Heart left ventricle (tissue), 16 donors: ENCODE data around the gene RNF182. TPM values are rescaled to one million over a fixed set of nuclear protein-coding genes. Genes with fewer than 3 reads are reported as not detected.

Experiments
- ATAC-seq, 4 donors: fragments of 200-7000 bp; cut with Tn5 transposase; one replicate each; pipeline ENCODE4 v1.9.1; 2020 to 2022; ENCODE audit warnings: moderate library complexity in 4 of 4, mild to moderate bottlenecking in 3 of 4, moderate number of reproducible peaks in 1 of 4
- DNase-seq, 5 donors: peaks; one replicate each; pipeline ENCODE4 v3.0.0-alpha.2; 2020
- H3K27ac ChIP-seq, 12 donors: fragments of 200-600 bp; sonication (generic) in 4 of 12; one replicate each; pipeline versions ENCODE4 v1.5.0 to v1.8.0; 2016 to 2022; ENCODE audit warnings: mild to moderate bottlenecking in 2 of 12
- H3K27me3 ChIP-seq, 9 donors: fragments of 200-600 bp; sonication (generic) in 2 of 9; one replicate each; pipeline versions ENCODE4 v1.5.1 to v1.8.0; 2016 to 2022; ENCODE audit warnings: mild to moderate bottlenecking in 3 of 9
- H3K36me3 ChIP-seq, 9 donors: fragments of 200-600 bp; sonication (generic) in 2 of 9; one replicate each; pipeline versions ENCODE4 v1.5.0 to v1.8.0; 2018 to 2022; ENCODE audit warnings: mild to moderate bottlenecking in 2 of 9
- H3K4me1 ChIP-seq, 12 donors: fragments of 200-600 bp; sonication (generic) in 4 of 12; one replicate each; pipeline versions ENCODE4 v1.5.0 to v1.8.0; 2016 to 2022; ENCODE audit warnings: mild to moderate bottlenecking in 3 of 12
- H3K4me3 ChIP-seq, 12 donors: fragments of 200-600 bp; sonication (generic) in 4 of 12; one replicate each; pipeline versions ENCODE4 v1.5.0 to v1.8.0; 2017 to 2022; ENCODE audit warnings: mild to moderate bottlenecking in 9 of 12, moderate library complexity in 4 of 12
- H3K9me3 ChIP-seq, 12 donors: fragments of 200-600 bp; sonication (generic) in 4 of 12; one replicate each; pipeline versions ENCODE4 v1.5.0 to v1.8.0; 2016 to 2022; ENCODE audit warnings: mild to moderate bottlenecking in 1 of 12
- POLR2A ChIP-seq, 2 donors: fragments of 450-650 bp; IDR thresholded peaks; one replicate each; pipeline ENCODE4 v1.6.1; 2017; ENCODE audit warnings: antibody characterized with exemption in 2 of 2, mild to moderate bottlenecking in 2 of 2, moderate library complexity in 2 of 2
- WGBS, 4 donors: extraction: QIAGEN DNeasy Blood & Tissue Kit in 2 of 4; methylation state at CpG; one replicate each; pipeline versions ENCODE4 v1.1.5 to v1.1.7; 2013 to 2018; 5-methylcytosine and 5-hydroxymethylcytosine counted together
- intact Hi-C, 10 donors: fragments of 100-400 bp; cut with DNase I; formaldehyde crosslinking; loops; one replicate each; pipeline versions ENCODE4 v1.11.1 to v1.14.2; 2022
- polyA plus RNA-seq, 2 donors: library from polyadenylated mRNA; stranded (reverse); fragments of 200-250 nt; gene quantifications; one replicate each; pipeline ENCODE4 v1.2.3, GENCODE V29; 2013
- total RNA-seq, 9 donors: library from RNA; depleted of rRNA in 2 of 9; stranded (reverse); fragments of >200 nt in 2 of 9; fragmentation: NEBNext Ultra II Directional in 3 of 9; extraction: Animal tissue kit (Norgen Biotek cat#: 25700) in 3 of 9; gene quantifications; one replicate each; pipeline versions ENCODE4 v1.1.0 to v1.2.4, GENCODE V29; 2016 to 2023
- TF ChIP-seq, protein P1 (sequence below), 12 donors: fragments of 200-600 bp; sonication (generic) in 4 of 12; IDR thresholded peaks; one replicate each; pipeline versions ENCODE4 v1.5.0 to v1.8.0; 2018 to 2022; ENCODE audit warnings: antibody characterized with exemption in 12 of 12, mild to moderate bottlenecking in 5 of 12
- donor health status: ischemic (EF 13 %, LVEDD 7.1; RV severe dilation, severe dysfunction).
- donor health status: healthy with polysubstance abuse.
- donor health status: DM: no; HTN: yes; CAD: no.
- donor health status: DM: no; HTN: no; CAD: no.
- donor health status: ischemic (EF 25% LVEDD 6.9; RV normal size, moderate dysfunction).
- donor health status: ischemic (EF 25% LVEDD 5.7; RV mildly dilated, moderate dysfunction).
- donor health status: healthy.
- donor health status: DM: yes; HTN: yes; CAD: no.
- donor health status: ischemic (EF 35%, LVEDD 5.7; RV mildly dilated, moderate dysfunction).
- donor health status: nonischemic (EF 11% LVEDD 7.7; RV severe dilation, severe dysfunction).
- donor health status: DM: yes; HTN: yes; CAD: no.
- donor health status: PGD.
- donor health status: ischemic (EF 29% LVEDD 5.4; RV normal size, mild dysfunction).
- donor health status: nonischemic (EF 23%, LVEDD 6.1; RV moderate dilation, normal function).

Gene RNF182
- total and polyA plus RNA-seq, 11 donors, result 0.07 to 0.75 (median 0.39) TPM; not detected in 8

- H3K9me3 ChIP-seq, result no peaks in the 10 kb centered on the region
- intact Hi-C loops, result no loop called here
- TF ChIP-seq, protein P1, sequence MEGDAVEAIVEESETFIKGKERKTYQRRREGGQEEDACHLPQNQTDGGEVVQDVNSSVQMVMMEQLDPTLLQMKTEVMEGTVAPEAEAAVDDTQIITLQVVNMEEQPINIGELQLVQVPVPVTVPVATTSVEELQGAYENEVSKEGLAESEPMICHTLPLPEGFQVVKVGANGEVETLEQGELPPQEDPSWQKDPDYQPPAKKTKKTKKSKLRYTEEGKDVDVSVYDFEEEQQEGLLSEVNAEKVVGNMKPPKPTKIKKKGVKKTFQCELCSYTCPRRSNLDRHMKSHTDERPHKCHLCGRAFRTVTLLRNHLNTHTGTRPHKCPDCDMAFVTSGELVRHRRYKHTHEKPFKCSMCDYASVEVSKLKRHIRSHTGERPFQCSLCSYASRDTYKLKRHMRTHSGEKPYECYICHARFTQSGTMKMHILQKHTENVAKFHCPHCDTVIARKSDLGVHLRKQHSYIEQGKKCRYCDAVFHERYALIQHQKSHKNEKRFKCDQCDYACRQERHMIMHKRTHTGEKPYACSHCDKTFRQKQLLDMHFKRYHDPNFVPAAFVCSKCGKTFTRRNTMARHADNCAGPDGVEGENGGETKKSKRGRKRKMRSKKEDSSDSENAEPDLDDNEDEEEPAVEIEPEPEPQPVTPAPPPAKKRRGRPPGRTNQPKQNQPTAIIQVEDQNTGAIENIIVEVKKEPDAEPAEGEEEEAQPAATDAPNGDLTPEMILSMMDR (IDR thresholded peaks at IDR 0.05), result no peak
- TF ChIP-seq POLR2A (IDR thresholded peaks at IDR 0.05), result no peak
- no peak for DNase-seq
- H3K4me3 ChIP-seq, result no peak overlapping the region
- H3K36me3 ChIP-seq, result no peaks in the 10 kb centered on the region
- ATAC-seq, result no peak
- 85 to 91% (median 88%) methylated on average over 4 of the region's 4 CpGs for WGBS, 4 donors
- H3K27ac ChIP-seq, result no peak overlapping the region
- H3K27me3 ChIP-seq, result peaks cover 0 to 47% (median 4%) of the 10 kb centered on the region in 9 donors
- H3K4me1 ChIP-seq, result no peaks in the 10 kb centered on the region
These were observed 62.1 kb downstream of the RNF182 start for GRCh38 chr6:13986700-13987399.

GRCh38 chr6:13987400-13987865, 62.7 kb downstream of the RNF182 start:
- Histone ChIP-seq H3K9me3 (no peaks in the 10 kb centered on the region), H3K4me3 (no peak overlapping the region), H3K27me3 (peaks cover 0 to 47% (median 4%) of the 10 kb centered on the region in 9 donors), H3K4me1 (no peaks in the 10 kb centered on the region), H3K27ac (no peak overlapping the region), H3K36me3 (no peaks in the 10 kb centered on the region)
- DNase-seq (no peak), ATAC-seq (no peak)
- TF ChIP-seq, protein P1 (IDR thresholded peaks at IDR 0.05), result no peak
- no peak for TF ChIP-seq POLR2A (IDR thresholded peaks at IDR 0.05)
- intact Hi-C loops, result no loop called here
- WGBS, 4 donors, result 81 to 86% (median 84%) methylated on average over 11 of the region's 11 CpGs

DNA sequence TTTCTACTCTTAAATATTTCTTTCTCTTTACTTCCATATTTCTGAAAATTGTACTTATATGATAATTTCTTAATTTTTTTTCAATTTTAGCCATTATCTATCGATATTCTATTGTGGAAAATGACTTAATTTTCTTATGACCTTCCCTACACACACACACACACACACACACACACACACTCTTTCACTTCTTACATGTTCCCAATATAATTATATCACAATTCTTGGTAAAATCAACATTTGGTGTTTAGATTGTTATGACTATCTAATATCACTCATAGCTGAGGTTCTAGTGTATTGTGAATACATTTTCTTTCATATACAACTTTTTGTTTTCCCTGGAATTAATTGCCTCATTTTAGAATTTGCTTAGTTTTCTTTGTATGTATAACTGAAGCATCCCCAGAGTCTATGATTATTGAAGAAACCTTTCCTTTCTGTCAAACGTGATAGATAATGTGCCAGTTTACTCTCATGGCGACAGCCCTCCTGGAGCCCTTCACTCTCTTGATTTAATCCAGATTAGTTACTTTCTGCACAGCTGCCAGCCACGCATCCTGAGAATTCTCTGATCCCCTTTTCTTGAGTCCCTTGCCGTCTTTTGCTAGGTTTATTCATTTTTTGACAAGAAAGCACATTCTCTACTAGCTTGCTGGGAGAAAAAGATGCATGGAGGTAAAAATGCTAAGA, 63.4 kb downstream of the RNF182 start:
- no peaks in the 10 kb centered on the region for H3K4me1 ChIP-seq
- TF ChIP-seq POLR2A (IDR thresholded peaks at IDR 0.05), result no peak
- TF ChIP-seq, protein P1 (IDR thresholded peaks at IDR 0.05), result no peak
- WGBS, 4 donors, result 60 to 66% (median 64%) methylated on average over 5 of the region's 5 CpGs
- H3K9me3 ChIP-seq, result no peaks in the 10 kb centered on the region
- intact Hi-C loops, result no loop called here
- no peaks in the 10 kb centered on the region for H3K36me3 ChIP-seq
- ATAC-seq (no peak), DNase-seq (no peak)
- no peak overlapping the region for H3K4me3 ChIP-seq
- no peak overlapping the region for H3K27ac ChIP-seq
- H3K27me3 ChIP-seq, result peaks cover 0 to 44% (median 3%) of the 10 kb centered on the region in 9 donors

GRCh38 chr6:13988908-13989307, 64.2 kb downstream of the RNF182 start:
- Histone ChIP-seq H3K4me1 (no peaks in the 10 kb centered on the region), H3K4me3 (no peak overlapping the region), H3K27me3 (peaks cover 0 to 37% (median 0%) of the 10 kb centered on the region in 9 donors), H3K9me3 (no peaks in the 10 kb centered on the region), H3K27ac (no peak overlapping the region), H3K36me3 (no peaks in the 10 kb centered on the region)
- 76 to 84% (median 82%) methylated on average over 2 of the region's 2 CpGs for WGBS, 4 donors
- intact Hi-C loops, result no loop called here
- DNase-seq (no peak), ATAC-seq (no peak)
- TF ChIP-seq, protein P1 (IDR thresholded peaks at IDR 0.05), result no peak
- TF ChIP-seq POLR2A (IDR thresholded peaks at IDR 0.05), result no peak
